COR-L47 (cell line): ENCODE results near the gene BBS4.
"Not testable (repeated sequence)": the region's sequence is repeated elsewhere in the genome, so short reads cannot be mapped to it uniquely, and the experiment has no call there.

Experiments
- DNase-seq: peaks from one replicate; lab custom pipeline; 2025; lab: John Stamatoyannopoulos, UW

BBS4 gene

DNA sequence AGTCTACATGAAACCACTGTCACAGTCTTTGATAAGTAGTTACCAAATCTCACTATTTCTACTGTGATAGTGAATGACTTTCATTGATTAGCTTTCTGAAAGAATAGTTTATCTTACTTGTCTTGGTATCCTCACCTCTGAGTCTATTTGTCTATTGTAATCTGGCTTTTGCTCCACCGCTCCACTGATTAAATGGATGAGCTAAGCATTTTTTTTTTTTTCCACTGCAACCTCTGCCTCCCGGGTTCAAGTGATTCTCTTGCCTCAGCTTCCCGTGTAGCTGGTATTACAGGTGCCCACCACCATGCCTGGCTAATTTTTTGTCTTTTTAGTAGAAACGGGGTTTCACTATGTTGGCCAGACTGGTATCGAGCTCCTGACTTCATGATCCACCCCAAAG lies 12.9 kb downstream of the BBS4 start:
- no peak for DNase-seq

GRCh38 chr15:72700076-72700475 lies 14.1 kb downstream of the BBS4 start:
- DNase-seq: no peak

GRCh38 chr15:72706266-72706665 lies 20.3 kb downstream of the BBS4 start:
- DNase-seq: no peak

- not testable (repeated sequence) for DNase-seq
Observed at GRCh38 chr15:72708551-72709303, 22.7 kb downstream of the BBS4 start.

DNA sequence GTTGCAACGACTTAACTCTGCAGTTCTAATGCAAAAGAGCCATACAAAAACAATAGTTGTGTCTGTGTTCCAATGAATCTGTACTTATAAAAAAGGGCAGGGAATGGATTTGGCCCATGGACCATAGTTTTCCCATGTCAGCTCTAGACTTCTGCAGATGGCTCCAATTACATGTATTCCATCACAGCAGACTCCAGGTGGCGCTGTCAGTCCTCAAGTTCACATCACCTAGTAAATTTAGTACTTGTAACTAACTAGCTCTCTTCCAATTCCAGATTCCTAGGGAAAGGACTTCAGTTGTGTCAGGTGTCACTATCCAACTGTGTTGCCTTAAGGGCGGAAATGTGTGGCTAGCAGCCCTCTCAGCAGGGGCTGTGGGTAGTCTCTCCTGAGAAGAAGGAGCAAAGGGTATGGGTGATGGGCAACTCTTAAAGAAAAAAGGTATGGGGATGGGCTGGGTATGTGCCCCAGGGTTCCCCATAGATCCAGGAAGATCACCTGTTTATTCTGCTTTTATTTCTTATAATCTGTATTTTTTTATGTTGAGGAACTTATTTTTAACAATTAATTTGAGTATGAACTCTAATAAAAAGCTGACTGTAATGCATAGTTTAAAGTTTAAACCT lies 36.2 kb downstream of the BBS4 start:
- peak; percentile 52 for DNase-seq

- no peak for DNase-seq
Observed at GRCh38 chr15:72724028-72724427, 38.0 kb downstream of the BBS4 start.

GRCh38 chr15:72725446-72725845 lies 39.4 kb downstream of the BBS4 start:
- no peak for DNase-seq

- not testable (repeated sequence) for DNase-seq
Observed at GRCh38 chr15:72725851-72726250, 39.8 kb downstream of the BBS4 start.

DNA sequence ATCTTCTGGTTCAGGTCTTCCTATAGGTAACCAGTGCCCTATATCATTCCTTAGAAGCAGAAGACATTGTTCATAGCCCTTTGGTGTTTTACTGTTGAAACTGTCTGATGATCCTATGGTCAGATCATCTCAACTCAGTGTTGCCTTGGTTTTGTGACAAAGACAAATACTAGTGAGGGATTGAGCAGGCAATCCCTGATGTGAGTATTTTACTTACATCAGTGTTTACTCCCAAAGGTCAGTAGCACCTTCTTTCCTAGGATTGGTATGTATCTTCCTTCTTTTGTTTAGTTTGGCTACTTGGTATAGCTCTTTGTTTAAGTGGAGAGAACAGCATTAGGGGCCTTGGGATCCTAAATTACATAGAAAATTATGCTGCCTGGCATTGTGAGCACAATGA lies 41.1 kb downstream of the BBS4 start:
- DNase-seq: no peak

DNA sequence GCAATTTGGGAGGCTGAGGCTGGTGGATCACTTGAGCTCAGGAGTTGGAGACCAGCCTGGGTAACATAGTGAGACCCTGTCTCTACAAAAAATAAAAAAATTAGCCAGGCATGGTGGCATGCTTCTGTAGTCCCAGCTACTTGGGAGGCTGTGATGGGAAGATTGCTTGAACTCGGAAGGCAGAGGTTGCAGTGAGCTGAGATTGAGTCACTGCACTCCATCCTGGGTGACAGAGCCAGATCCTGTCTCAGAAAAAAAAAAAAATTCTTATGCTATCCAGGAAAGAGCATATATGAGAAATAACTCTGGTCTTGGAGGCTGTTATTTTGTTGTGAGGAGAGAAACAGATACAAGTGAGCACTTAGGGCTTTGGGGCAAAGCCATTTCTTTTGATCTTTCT lies 42.2 kb downstream of the BBS4 start:
- not testable (repeated sequence) for DNase-seq

GRCh38 chr15:72728821-72729220 lies 42.8 kb downstream of the BBS4 start:
- no peak for DNase-seq

DNA sequence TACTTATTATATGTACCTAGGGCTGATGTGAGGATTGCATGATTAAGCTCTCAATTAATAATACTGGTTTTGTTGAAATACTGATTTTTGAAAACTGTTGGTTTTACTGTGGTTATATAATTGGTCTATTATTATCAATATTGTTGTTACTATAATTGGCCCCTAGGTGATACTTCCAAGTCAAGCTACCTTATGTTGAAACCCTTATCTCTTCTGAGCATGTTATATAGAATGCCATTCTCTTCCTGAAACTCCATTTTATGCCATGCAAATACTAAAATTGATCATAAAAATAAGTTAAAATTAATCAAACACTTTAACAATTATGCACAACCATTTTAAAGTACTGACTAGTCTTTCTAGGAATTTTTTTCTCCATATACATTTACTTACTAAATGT lies 46.1 kb downstream of the BBS4 start:
- DNase-seq: no peak

- DNase-seq: no peak
Observed at GRCh38 chr15:72732516-72732915, 46.5 kb downstream of the BBS4 start.

GRCh38 chr15:72733941-72734738 lies 48.1 kb downstream of the BBS4 start:
- no peak for DNase-seq

GRCh38 chr15:72735111-72735510 lies 49.1 kb downstream of the BBS4 start:
- no peak for DNase-seq

DNA sequence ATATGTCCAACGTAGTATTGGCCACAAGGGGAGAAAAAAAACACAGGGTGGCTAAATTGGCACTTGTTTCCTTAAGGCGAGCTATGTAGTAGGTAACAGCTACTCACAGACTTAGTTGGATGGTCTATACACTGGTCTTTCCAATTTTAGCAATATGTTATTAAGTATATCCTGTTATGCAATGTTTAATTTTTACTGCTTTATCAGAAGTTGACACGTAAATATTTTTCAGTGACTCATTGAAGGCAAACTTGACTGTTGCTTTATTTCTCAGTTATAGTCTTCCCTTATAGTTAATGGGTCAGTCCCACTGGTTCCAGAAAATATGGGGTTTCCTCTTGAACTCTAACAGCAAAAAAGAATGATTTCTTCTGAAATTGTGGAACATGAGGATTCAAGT lies 51.1 kb downstream of the BBS4 start:
- DNase-seq: no peak

DNA sequence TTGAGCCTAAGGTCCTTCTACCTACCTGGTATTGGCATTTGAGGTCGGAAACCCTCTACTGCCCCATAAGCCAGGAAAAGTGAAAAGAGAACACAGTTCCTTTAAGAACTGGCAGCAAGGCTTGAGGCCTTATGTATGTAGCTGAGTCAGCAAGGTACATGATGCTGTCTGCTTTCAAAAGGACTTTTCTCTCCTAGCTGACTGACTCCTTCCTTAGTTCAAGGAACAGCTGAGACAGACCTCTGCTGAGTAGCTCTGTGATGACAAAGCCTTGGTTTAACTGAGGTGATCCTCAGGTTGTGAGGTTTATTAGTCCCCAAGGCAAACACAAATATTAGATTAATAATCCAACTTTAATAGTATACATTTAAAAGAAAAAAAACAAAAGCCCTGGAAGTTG lies 51.7 kb downstream of the BBS4 start:
- DNase-seq: no peak

DNA sequence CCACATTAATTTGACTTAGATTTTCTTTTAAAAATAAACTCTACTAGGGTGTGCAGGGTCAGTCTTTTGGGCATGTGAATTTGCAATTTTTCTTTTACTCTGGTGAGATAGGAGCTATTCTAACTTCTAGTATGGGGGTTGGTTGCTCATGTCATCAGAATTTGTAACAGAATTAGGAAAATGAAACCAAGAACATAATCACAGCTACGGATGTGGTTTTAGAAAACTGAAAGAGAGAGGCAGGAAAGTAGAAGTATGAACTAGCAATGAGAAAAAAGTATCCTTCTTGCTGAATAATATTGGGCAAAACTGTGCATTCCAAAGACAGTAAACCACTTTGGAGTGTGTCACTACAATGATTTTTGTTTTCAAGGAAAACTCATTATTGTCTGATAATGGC lies 54.2 kb downstream of the BBS4 start:
- DNase-seq: no peak

GRCh38 chr15:72749700-72750099 lies 63.7 kb downstream of the BBS4 start:
- DNase-seq: no peak

DNA sequence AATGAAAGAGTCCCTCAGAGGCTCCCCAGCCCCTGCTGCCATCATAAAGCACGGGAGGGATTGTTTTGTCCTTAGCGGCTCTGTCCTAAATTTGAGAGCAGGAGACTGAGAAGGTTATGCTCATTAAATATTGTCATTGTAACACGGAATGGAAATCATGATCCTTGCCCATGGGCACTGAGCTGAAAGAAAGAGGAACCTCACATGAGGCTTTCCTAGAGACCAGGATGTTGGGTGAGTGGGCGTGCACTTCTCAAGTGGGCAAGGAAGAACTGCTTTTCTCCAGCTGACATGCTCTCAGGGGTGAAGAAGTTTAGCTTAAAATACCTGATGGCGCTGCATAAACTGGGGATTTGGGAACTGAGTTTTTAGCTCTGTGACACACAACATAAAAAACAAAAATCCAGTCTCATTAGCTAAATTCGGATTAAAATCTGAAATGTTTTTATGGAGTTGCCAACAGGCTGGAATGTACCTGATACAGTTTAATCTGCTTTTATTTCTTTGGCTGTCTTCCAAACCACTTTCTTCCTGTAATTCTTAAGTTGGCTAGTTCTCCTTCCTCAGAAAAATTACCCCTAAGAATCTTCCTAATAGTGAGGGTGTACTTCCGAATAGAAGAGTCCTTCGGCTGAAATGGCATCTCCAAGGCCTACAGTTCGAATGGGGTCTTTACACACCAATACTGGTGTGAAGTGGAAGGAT lies 65.9 kb downstream of the BBS4 start:
- no peak for DNase-seq

DNA sequence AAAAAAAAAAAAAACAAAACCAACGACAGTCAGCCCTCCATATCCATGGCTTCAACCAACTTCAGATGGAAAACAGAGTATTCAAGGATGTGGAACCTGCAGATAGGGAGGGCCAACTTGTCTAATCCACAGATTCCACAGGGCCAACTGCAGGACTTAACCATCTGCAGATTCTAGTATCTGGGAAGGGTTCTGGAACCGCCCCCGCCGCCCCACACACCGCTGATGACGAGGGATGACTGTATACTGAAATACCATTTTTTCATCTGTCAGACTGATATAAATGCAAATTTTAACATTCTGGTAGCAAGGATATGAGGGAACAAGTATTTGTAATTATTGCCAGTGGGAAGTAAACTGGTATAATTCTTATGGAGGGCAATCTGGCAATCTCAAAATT lies 68.1 kb downstream of the BBS4 start:
- no peak for DNase-seq

GRCh38 chr15:72758182-72758581 lies 72.2 kb downstream of the BBS4 start:
- DNase-seq: no peak
